Upper lobe of left lung (tissue), 6 donors: ENCODE data around the gene FGF2. TPM values are rescaled to one million over a fixed set of nuclear protein-coding genes. Genes with fewer than 3 reads are reported as not detected.

Experiments
- ATAC-seq, 2 donors: fragments of 200-7000 bp; cut with Tn5 transposase; one replicate each; pipeline ENCODE4 v1.9.1; 2022; ENCODE audit warnings: mild to moderate bottlenecking in 2 of 2, moderate library complexity in 2 of 2; ENCODE audit not compliant: low FRiP score in 2 of 2
- DNase-seq, 2 donors: peaks; one replicate each; pipeline ENCODE4 v3.0.0-alpha.2; 2019 to 2020
- H3K27ac ChIP-seq, 4 donors: fragments of 200-600 bp; sonication (generic); one replicate each; pipeline ENCODE4 v1.5.1; 2016 to 2019
- H3K27me3 ChIP-seq, 4 donors: fragments of 200-600 bp; sonication (generic); one replicate each; pipeline ENCODE4 v1.5.1; 2017 to 2019
- H3K36me3 ChIP-seq, 4 donors: fragments of 200-600 bp; sonication (generic); one replicate each; pipeline ENCODE4 v1.5.1; 2016 to 2019
- H3K4me1 ChIP-seq, 4 donors: fragments of 200-600 bp; sonication (generic); one replicate each; pipeline ENCODE4 v1.5.1; 2018 to 2019
- H3K4me3 ChIP-seq, 4 donors: fragments of 200-600 bp; sonication (generic); one replicate each; pipeline ENCODE4 v1.5.1; 2017 to 2019; ENCODE audit warnings: mild to moderate bottlenecking in 2 of 4, moderate library complexity in 1 of 4
- H3K9me3 ChIP-seq, 4 donors: fragments of 200-600 bp; sonication (generic); one replicate each; pipeline ENCODE4 v1.5.1; 2018 to 2019
- EP300 ChIP-seq, 4 donors: sonication (generic); formaldehyde crosslinking; IDR thresholded peaks; one replicate each; pipeline ENCODE4 v1.5.1; 2017; ENCODE audit warnings: antibody characterized with exemption in 4 of 4, control low read depth in 2 of 4
- POLR2A ChIP-seq, 4 donors: fragments of 450-650 bp; IDR thresholded peaks; one replicate each; pipeline ENCODE4 v1.5.1; 2016 to 2017; ENCODE audit warnings: antibody characterized with exemption in 4 of 4, mild to moderate bottlenecking in 2 of 4
- POLR2AphosphoS5 ChIP-seq, 2 donors: sonication (generic); formaldehyde crosslinking; IDR thresholded peaks; one replicate each; pipeline ENCODE4 v1.5.1; 2017; ENCODE audit warnings: antibody characterized with exemption in 2 of 2
- WGBS, 2 donors: methylation state at CpG; one replicate each; pipeline ENCODE4 v1.1.5; 2017 to 2018; 5-methylcytosine and 5-hydroxymethylcytosine counted together
- total RNA-seq, 6 donors: library from RNA; depleted of rRNA in 4 of 6; stranded (reverse); fragments of >200 nt in 4 of 6; gene quantifications; one replicate each; pipeline versions ENCODE4 v1.1.0 to v1.2.1, GENCODE V29; 2016 to 2021
- TF ChIP-seq, protein P1 (sequence below), 6 experiments: fragments of 450-650 bp in 4 of 6; fragments of 200-600 bp in 2 of 6; sonication (generic) in 2 of 6; IDR thresholded peaks; one replicate each; pipeline ENCODE4 v1.5.1; 2016 to 2019; ENCODE audit warnings: antibody characterized with exemption in 6 of 6
- donor health status: DM: no; HTN: no; CAD: no; lungs with moderate emphysema.
- donor health status: DM: no; HTN: yes; CAD: no; lungs with severe emphysema.

FGF2 gene
- total RNA-seq, 6 donors from 2014 or later = 1.2 to 15.7 (median 6.5) TPM

DNA sequence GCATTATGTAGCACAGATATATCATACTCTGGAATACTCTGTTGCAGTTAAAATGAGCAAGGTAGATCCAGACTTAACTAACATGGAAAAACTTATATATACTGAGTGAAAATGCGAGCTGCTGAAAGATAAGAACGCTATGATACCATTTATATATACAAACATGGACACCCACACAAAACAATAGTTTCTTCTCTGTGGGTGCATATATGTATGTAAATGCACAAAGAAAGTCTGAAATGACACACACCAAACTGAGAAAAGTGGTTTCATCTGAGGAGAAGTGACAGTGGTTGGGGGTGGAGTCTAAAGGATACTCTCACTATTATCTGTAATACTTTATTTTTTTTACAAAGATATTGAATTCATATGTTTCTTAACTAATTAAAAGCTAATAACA is 12.2 kb upstream of the FGF2 start:
- DNase-seq = no peak
- H3K36me3 ChIP-seq = no peaks in the 10 kb centered on the region
- H3K27me3 ChIP-seq = no peaks in the 10 kb centered on the region
- no peak overlapping the region for H3K4me3 ChIP-seq
- H3K9me3 ChIP-seq = no peaks in the 10 kb centered on the region
- H3K4me1 ChIP-seq = no peaks in the 10 kb centered on the region
- no peak overlapping the region for H3K27ac ChIP-seq
- ATAC-seq = no peak
- 78 to 86% methylated on average over 2 of the region's 2 CpGs for WGBS, 2 donors
- TF ChIP-seq, protein P1, sequence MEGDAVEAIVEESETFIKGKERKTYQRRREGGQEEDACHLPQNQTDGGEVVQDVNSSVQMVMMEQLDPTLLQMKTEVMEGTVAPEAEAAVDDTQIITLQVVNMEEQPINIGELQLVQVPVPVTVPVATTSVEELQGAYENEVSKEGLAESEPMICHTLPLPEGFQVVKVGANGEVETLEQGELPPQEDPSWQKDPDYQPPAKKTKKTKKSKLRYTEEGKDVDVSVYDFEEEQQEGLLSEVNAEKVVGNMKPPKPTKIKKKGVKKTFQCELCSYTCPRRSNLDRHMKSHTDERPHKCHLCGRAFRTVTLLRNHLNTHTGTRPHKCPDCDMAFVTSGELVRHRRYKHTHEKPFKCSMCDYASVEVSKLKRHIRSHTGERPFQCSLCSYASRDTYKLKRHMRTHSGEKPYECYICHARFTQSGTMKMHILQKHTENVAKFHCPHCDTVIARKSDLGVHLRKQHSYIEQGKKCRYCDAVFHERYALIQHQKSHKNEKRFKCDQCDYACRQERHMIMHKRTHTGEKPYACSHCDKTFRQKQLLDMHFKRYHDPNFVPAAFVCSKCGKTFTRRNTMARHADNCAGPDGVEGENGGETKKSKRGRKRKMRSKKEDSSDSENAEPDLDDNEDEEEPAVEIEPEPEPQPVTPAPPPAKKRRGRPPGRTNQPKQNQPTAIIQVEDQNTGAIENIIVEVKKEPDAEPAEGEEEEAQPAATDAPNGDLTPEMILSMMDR (IDR thresholded peaks at IDR 0.05) = no peak
- TF ChIP-seq POLR2A (IDR thresholded peaks at IDR 0.05) (no peak), EP300 (IDR thresholded peaks at IDR 0.05) (no peak), POLR2AphosphoS5 (IDR thresholded peaks at IDR 0.05) (no peak)

DNA sequence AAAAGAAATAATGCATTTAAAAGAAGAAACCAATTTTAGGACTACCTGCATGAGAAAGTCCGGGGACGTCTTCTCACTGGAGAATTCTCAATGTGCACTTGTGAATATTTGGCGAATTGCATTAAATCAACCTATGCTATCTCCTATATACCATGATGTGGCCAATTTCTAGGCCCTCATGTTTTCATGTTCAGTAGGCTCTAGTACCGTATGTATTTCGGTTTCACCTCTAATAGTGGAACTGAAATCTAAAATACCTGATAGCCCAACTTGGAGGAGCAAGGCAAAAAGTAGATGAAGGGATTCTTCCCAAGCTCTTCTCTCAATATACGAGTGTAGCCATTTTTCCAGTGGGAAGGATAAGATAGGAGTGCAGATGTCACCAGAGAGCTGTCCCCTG is 11.4 kb upstream of the FGF2 start:
- Histone ChIP-seq H3K4me3 (no peak overlapping the region), H3K9me3 (no peaks in the 10 kb centered on the region), H3K27me3 (no peaks in the 10 kb centered on the region), H3K36me3 (no peaks in the 10 kb centered on the region), H3K27ac (no peak overlapping the region), H3K4me1 (no peaks in the 10 kb centered on the region)
- TF ChIP-seq POLR2A (IDR thresholded peaks at IDR 0.05) (no peak), POLR2AphosphoS5 (IDR thresholded peaks at IDR 0.05) (no peak), EP300 (IDR thresholded peaks at IDR 0.05) (no peak)
- TF ChIP-seq, protein P1 (IDR thresholded peaks at IDR 0.05) = no peak
- DNase-seq (no peak), ATAC-seq (no peak)
- WGBS, 2 donors = 95 to 96% methylated on average over 6 of the region's 6 CpGs

DNA sequence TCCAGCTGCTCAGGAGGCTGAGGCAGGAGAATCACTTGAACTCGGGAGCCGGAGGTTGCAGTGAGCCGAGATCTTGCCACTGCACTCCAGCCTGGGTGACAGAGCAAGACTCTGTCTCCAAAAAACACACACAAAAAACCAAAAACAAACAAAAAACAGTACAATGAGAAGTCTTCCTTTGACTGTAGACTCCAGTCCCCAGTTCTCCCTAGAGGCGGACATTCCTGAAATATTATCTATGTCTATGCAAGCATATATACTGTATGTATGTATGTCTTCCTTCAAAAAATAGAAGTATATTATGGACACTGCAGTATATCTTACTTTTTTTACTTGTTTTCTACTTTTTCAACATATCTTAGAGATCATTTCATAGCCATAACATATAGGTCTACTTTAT is 10.2 kb upstream of the FGF2 start:
- no peak for TF ChIP-seq POLR2AphosphoS5 (IDR thresholded peaks at IDR 0.05)
- no peak for TF ChIP-seq POLR2A (IDR thresholded peaks at IDR 0.05)
- TF ChIP-seq, protein P1 (IDR thresholded peaks at IDR 0.05) = no peak
- no peak for TF ChIP-seq EP300 (IDR thresholded peaks at IDR 0.05)
- no peaks in the 10 kb centered on the region for H3K27me3 ChIP-seq
- H3K27ac ChIP-seq = no peak overlapping the region
- ATAC-seq = no peak
- H3K9me3 ChIP-seq = no peaks in the 10 kb centered on the region
- no peak for DNase-seq
- H3K4me1 ChIP-seq = no peaks in the 10 kb centered on the region
- no peak overlapping the region for H3K4me3 ChIP-seq
- H3K36me3 ChIP-seq = no peaks in the 10 kb centered on the region
- WGBS, 2 donors = 91 to 98% methylated on average over 4 of the region's 4 CpGs

GRCh38 chr4:122819708-122820449 is 6.8 kb upstream of the FGF2 start:
- no peaks in the 10 kb centered on the region for H3K4me1 ChIP-seq
- H3K27ac ChIP-seq = no peak overlapping the region
- TF ChIP-seq, protein P1 (IDR thresholded peaks at IDR 0.05) = no peak
- TF ChIP-seq EP300 (IDR thresholded peaks at IDR 0.05) = no peak
- TF ChIP-seq POLR2A (IDR thresholded peaks at IDR 0.05) = no peak
- no peak for TF ChIP-seq POLR2AphosphoS5 (IDR thresholded peaks at IDR 0.05)
- H3K36me3 ChIP-seq = no peaks in the 10 kb centered on the region
- no peaks in the 10 kb centered on the region for H3K27me3 ChIP-seq
- no peak for DNase-seq
- ATAC-seq = no peak
- 80 to 83% methylated on average over 7 of the region's 7 CpGs for WGBS, 2 donors
- no peaks in the 10 kb centered on the region for H3K9me3 ChIP-seq
- no peak overlapping the region for H3K4me3 ChIP-seq

- Histone ChIP-seq H3K36me3 (no peaks in the 10 kb centered on the region), H3K4me3 (no peak overlapping the region), H3K4me1 (peaks cover 0 to under 1% (median 0%) of the 10 kb centered on the region in 4 donors), H3K27me3 (peaks cover 0 to under 1% (median 0%) of the 10 kb centered on the region in 4 donors), H3K9me3 (no peaks in the 10 kb centered on the region), H3K27ac (peak overlapping the region in 1 of 4 donors; percentile 3)
- WGBS, 2 donors = 79 to 82% methylated on average over 1 of the region's 1 CpG
- DNase-seq (no peak), ATAC-seq (no peak)
- TF ChIP-seq POLR2AphosphoS5 (IDR thresholded peaks at IDR 0.05) (no peak), EP300 (IDR thresholded peaks at IDR 0.05) (no peak), POLR2A (IDR thresholded peaks at IDR 0.05) (no peak)
- TF ChIP-seq, protein P1 (IDR thresholded peaks at IDR 0.05) = no peak
Observed at GRCh38 chr4:122821092-122821491, 5.5 kb upstream of the FGF2 start.
